ENCODE data around the gene PCSK1N.

GRCh38 chrX:48831909-48832291 is 3.5 kb downstream of the PCSK1N start:
- no peak for TF ChIP-seq CTCF (IDR thresholded peaks at IDR 0.05; ENCODE audit: insufficient read depth, low read length, poor library complexity, severe bottlenecking)
- TF ChIP-seq EZH2phosphoT487 (conservative IDR thresholded peaks at IDR 0.05; ENCODE audit: low read length) = no peak

All from SU-DHL-6 (cell line).